Measurements from ENCODE around the gene STRBP.

The STRBP gene

GRCh38 chr9:123102375-123103113, 165.8 kb downstream of the STRBP start:
- Histone ChIP-seq H3K27me3 (ENCODE audit: control insufficient read depth, insufficient read depth, low read length) (no peaks in the 10 kb centered on the region), H3K4me3 (ENCODE audit: low read depth, low read length) (no peak overlapping the region), H3K4me1 (ENCODE audit: control insufficient read depth, insufficient read depth, low read length) (peaks cover 25% of the 10 kb centered on the region), H3K27ac (ENCODE audit: low read depth, low read length) (peak overlapping the region; percentile 21), H3K9ac (ENCODE audit: low read depth, low read length) (no peak overlapping the region), H3K36me3 (ENCODE audit: control insufficient read depth, insufficient read depth, low read length) (peaks cover 79% of the 10 kb centered on the region), H3K9me3 (ENCODE audit: control insufficient read depth, insufficient read depth, low read length) (no peaks in the 10 kb centered on the region)

GRCh38 chr9:123099548-123099947, 168.8 kb downstream of the STRBP start:
- Histone ChIP-seq H3K36me3 (ENCODE audit: control insufficient read depth, insufficient read depth, low read length) (peaks cover 85% of the 10 kb centered on the region), H3K27ac (ENCODE audit: low read depth, low read length) (no peak overlapping the region), H3K4me1 (ENCODE audit: control insufficient read depth, insufficient read depth, low read length) (peaks cover 34% of the 10 kb centered on the region), H3K9me3 (ENCODE audit: control insufficient read depth, insufficient read depth, low read length) (no peaks in the 10 kb centered on the region), H3K9ac (ENCODE audit: low read depth, low read length) (no peak overlapping the region), H3K4me3 (ENCODE audit: low read depth, low read length) (no peak overlapping the region), H3K27me3 (ENCODE audit: control insufficient read depth, insufficient read depth, low read length) (no peaks in the 10 kb centered on the region)

GRCh38 chr9:123099042-123099441, 169.3 kb downstream of the STRBP start:
- no peaks in the 10 kb centered on the region for H3K9me3 ChIP-seq (ENCODE audit: control insufficient read depth, insufficient read depth, low read length)
- H3K4me3 ChIP-seq (ENCODE audit: low read depth, low read length) = no peak overlapping the region
- no peak overlapping the region for H3K27ac ChIP-seq (ENCODE audit: low read depth, low read length)
- H3K9ac ChIP-seq (ENCODE audit: low read depth, low read length) = no peak overlapping the region
- H3K36me3 ChIP-seq (ENCODE audit: control insufficient read depth, insufficient read depth, low read length) = peaks cover 85% of the 10 kb centered on the region
- no peaks in the 10 kb centered on the region for H3K27me3 ChIP-seq (ENCODE audit: control insufficient read depth, insufficient read depth, low read length)
- peaks cover 34% of the 10 kb centered on the region for H3K4me1 ChIP-seq (ENCODE audit: control insufficient read depth, insufficient read depth, low read length)

GRCh38 chr9:123098096-123098459, 170.3 kb downstream of the STRBP start:
- no peak overlapping the region for H3K4me3 ChIP-seq (ENCODE audit: low read depth, low read length)
- no peak overlapping the region for H3K9ac ChIP-seq (ENCODE audit: low read depth, low read length)
- peak overlapping the region; percentile 37 for H3K27ac ChIP-seq (ENCODE audit: low read depth, low read length)
- peaks cover 88% of the 10 kb centered on the region for H3K36me3 ChIP-seq (ENCODE audit: control insufficient read depth, insufficient read depth, low read length)
- no peaks in the 10 kb centered on the region for H3K27me3 ChIP-seq (ENCODE audit: control insufficient read depth, insufficient read depth, low read length)
- no peaks in the 10 kb centered on the region for H3K9me3 ChIP-seq (ENCODE audit: control insufficient read depth, insufficient read depth, low read length)
- H3K4me1 ChIP-seq (ENCODE audit: control insufficient read depth, insufficient read depth, low read length) = peaks cover 32% of the 10 kb centered on the region

- H3K36me3 ChIP-seq (ENCODE audit: control insufficient read depth, insufficient read depth, low read length) = peaks cover 89% of the 10 kb centered on the region
- no peak overlapping the region for H3K4me3 ChIP-seq (ENCODE audit: low read depth, low read length)
- H3K9ac ChIP-seq (ENCODE audit: low read depth, low read length) = no peak overlapping the region
These were observed 170.8 kb downstream of the STRBP start for GRCh38 chr9:123097430-123098095.

GRCh38 chr9:123096987-123097386, 171.4 kb downstream of the STRBP start:
- peak overlapping the region; percentile 9 for H3K27ac ChIP-seq (ENCODE audit: low read depth, low read length)
- no peak overlapping the region for H3K9ac ChIP-seq (ENCODE audit: low read depth, low read length)
- peaks cover 90% of the 10 kb centered on the region for H3K36me3 ChIP-seq (ENCODE audit: control insufficient read depth, insufficient read depth, low read length)
- H3K4me1 ChIP-seq (ENCODE audit: control insufficient read depth, insufficient read depth, low read length) = peaks cover 22% of the 10 kb centered on the region
- no peaks in the 10 kb centered on the region for H3K27me3 ChIP-seq (ENCODE audit: control insufficient read depth, insufficient read depth, low read length)
- H3K9me3 ChIP-seq (ENCODE audit: control insufficient read depth, insufficient read depth, low read length) = no peaks in the 10 kb centered on the region
- no peak overlapping the region for H3K4me3 ChIP-seq (ENCODE audit: low read depth, low read length)

More at GRCh38 chr9:123097430-123098095, 170.8 kb downstream of the STRBP start:
- Histone ChIP-seq H3K9me3 (ENCODE audit: control insufficient read depth, insufficient read depth, low read length) (no peaks in the 10 kb centered on the region), H3K4me1 (ENCODE audit: control insufficient read depth, insufficient read depth, low read length) (peaks cover 27% of the 10 kb centered on the region), H3K27ac (ENCODE audit: low read depth, low read length) (peak overlapping the region; percentile 37), H3K27me3 (ENCODE audit: control insufficient read depth, insufficient read depth, low read length) (no peaks in the 10 kb centered on the region)

GRCh38 chr9:123093141-123093540, 175.2 kb downstream of the STRBP start:
- Histone ChIP-seq H3K9me3 (ENCODE audit: control insufficient read depth, insufficient read depth, low read length) (no peaks in the 10 kb centered on the region), H3K4me3 (ENCODE audit: low read depth, low read length) (no peak overlapping the region), H3K4me1 (ENCODE audit: control insufficient read depth, insufficient read depth, low read length) (peaks cover 15% of the 10 kb centered on the region), H3K9ac (ENCODE audit: low read depth, low read length) (no peak overlapping the region), H3K27me3 (ENCODE audit: control insufficient read depth, insufficient read depth, low read length) (no peaks in the 10 kb centered on the region), H3K27ac (ENCODE audit: low read depth, low read length) (no peak overlapping the region), H3K36me3 (ENCODE audit: control insufficient read depth, insufficient read depth, low read length) (peaks cover 89% of the 10 kb centered on the region)

- Histone ChIP-seq H3K9me3 (ENCODE audit: control insufficient read depth, insufficient read depth, low read length) (no peaks in the 10 kb centered on the region), H3K27ac (ENCODE audit: low read depth, low read length) (no peak overlapping the region), H3K4me3 (ENCODE audit: low read depth, low read length) (no peak overlapping the region), H3K36me3 (ENCODE audit: control insufficient read depth, insufficient read depth, low read length) (peaks cover 86% of the 10 kb centered on the region), H3K27me3 (ENCODE audit: control insufficient read depth, insufficient read depth, low read length) (no peaks in the 10 kb centered on the region), H3K9ac (ENCODE audit: low read depth, low read length) (no peak overlapping the region), H3K4me1 (ENCODE audit: control insufficient read depth, insufficient read depth, low read length) (no peaks in the 10 kb centered on the region)
These were observed 176.9 kb downstream of the STRBP start for GRCh38 chr9:123091459-123091858.

- H3K36me3 ChIP-seq (ENCODE audit: control insufficient read depth, insufficient read depth, low read length) = peaks cover 82% of the 10 kb centered on the region
- no peaks in the 10 kb centered on the region for H3K4me1 ChIP-seq (ENCODE audit: control insufficient read depth, insufficient read depth, low read length)
- H3K4me3 ChIP-seq (ENCODE audit: low read depth, low read length) = no peak overlapping the region
- no peak overlapping the region for H3K27ac ChIP-seq (ENCODE audit: low read depth, low read length)
- no peak overlapping the region for H3K9ac ChIP-seq (ENCODE audit: low read depth, low read length)
- H3K27me3 ChIP-seq (ENCODE audit: control insufficient read depth, insufficient read depth, low read length) = no peaks in the 10 kb centered on the region
- H3K9me3 ChIP-seq (ENCODE audit: control insufficient read depth, insufficient read depth, low read length) = no peaks in the 10 kb centered on the region
These were observed 177.4 kb downstream of the STRBP start for GRCh38 chr9:123090956-123091355.

GRCh38 chr9:123090198-123090896, 178.0 kb downstream of the STRBP start:
- H3K36me3 ChIP-seq (ENCODE audit: control insufficient read depth, insufficient read depth, low read length) = peaks cover 83% of the 10 kb centered on the region
- no peak overlapping the region for H3K27ac ChIP-seq (ENCODE audit: low read depth, low read length)
- no peaks in the 10 kb centered on the region for H3K27me3 ChIP-seq (ENCODE audit: control insufficient read depth, insufficient read depth, low read length)
- no peaks in the 10 kb centered on the region for H3K9me3 ChIP-seq (ENCODE audit: control insufficient read depth, insufficient read depth, low read length)
- H3K9ac ChIP-seq (ENCODE audit: low read depth, low read length) = no peak overlapping the region
- no peak overlapping the region for H3K4me3 ChIP-seq (ENCODE audit: low read depth, low read length)
- peaks cover 3% of the 10 kb centered on the region; the same call in 1 of the 2 replicates for H3K4me1 ChIP-seq (ENCODE audit: control insufficient read depth, insufficient read depth, low read length)

GRCh38 chr9:123089790-123090189, 178.6 kb downstream of the STRBP start:
- H3K9me3 ChIP-seq (ENCODE audit: control insufficient read depth, insufficient read depth, low read length) = no peaks in the 10 kb centered on the region
- H3K4me1 ChIP-seq (ENCODE audit: control insufficient read depth, insufficient read depth, low read length) = peaks cover 8% of the 10 kb centered on the region
- H3K4me3 ChIP-seq (ENCODE audit: low read depth, low read length) = no peak overlapping the region
- no peak overlapping the region for H3K27ac ChIP-seq (ENCODE audit: low read depth, low read length)
- peaks cover 87% of the 10 kb centered on the region for H3K36me3 ChIP-seq (ENCODE audit: control insufficient read depth, insufficient read depth, low read length)
- H3K9ac ChIP-seq (ENCODE audit: low read depth, low read length) = no peak overlapping the region
- H3K27me3 ChIP-seq (ENCODE audit: control insufficient read depth, insufficient read depth, low read length) = no peaks in the 10 kb centered on the region
